ENCODE data around the gene HOXD11.

DNA sequence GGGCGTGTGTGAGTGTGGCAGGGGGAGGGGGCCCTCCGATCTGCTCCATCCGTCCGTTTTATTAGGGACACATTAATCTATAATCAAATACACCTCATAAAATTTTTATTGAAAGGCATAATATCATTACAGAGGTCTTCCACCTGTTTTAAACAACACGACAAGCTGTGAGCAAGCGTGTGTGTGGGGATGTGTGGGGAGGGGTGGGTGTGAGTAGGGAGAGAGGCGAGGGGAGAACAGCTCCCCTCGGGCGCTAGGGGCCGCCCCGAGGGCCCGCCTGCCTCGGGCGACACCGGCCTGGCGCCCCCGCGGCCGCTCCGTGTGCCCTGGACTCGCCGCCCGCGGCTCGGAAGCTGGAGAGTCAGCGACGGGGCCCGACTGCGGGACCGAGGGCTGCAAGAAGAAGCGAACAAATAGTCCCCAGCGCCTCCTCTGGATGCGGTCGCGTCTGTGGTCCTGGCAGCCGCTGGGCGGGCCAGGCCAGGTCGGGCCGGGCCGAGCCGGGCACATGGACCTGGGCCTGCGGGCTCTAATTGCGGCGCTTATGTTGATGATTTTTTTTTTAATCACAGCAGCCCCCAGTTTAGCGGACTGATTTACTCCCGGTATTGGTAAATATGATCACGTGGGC lies 15.1 kb downstream of the HOXD11 start:
- TF ChIP-seq CTCF (IDR thresholded peaks at IDR 0.05; ENCODE audit: poor library complexity, severe bottlenecking), result no peak
- TF ChIP-seq EZH2 (IDR thresholded peaks at IDR 0.05; ENCODE audit: borderline replicate concordance, insufficient read depth, low read length, poor library complexity, severe bottlenecking), result peak; percentile 99
- no peak for TF ChIP-seq SMC3 (conservative IDR thresholded peaks at IDR 0.05; ENCODE audit: poor library complexity)
- TF ChIP-seq REST (IDR thresholded peaks at IDR 0.05; ENCODE audit: borderline replicate concordance), result no peak
- no peak for TF ChIP-seq POLR2AphosphoS5 (IDR thresholded peaks at IDR 0.05)
- no peak for TF ChIP-seq EP300 (conservative IDR thresholded peaks at IDR 0.05; ENCODE audit: poor library complexity, severe bottlenecking)
- no peak for TF ChIP-seq RAD21 (conservative IDR thresholded peaks at IDR 0.05)
- no peak for TF ChIP-seq MXI1 (conservative IDR thresholded peaks at IDR 0.05; ENCODE audit: poor library complexity, severe bottlenecking)
